Mesendoderm (in vitro differentiated cells): ENCODE measurements around the gene TMEM92.

Experiments
- DNase-seq: peaks from one replicate; pipeline ENCODE4 v3.0.0; 2013
- H2AK5ac ChIP-seq: 2 replicates; pipeline ENCODE4 v1.6.1; 2013; ENCODE audit warnings: low read length, inconsistent platforms
- H2BK120ac ChIP-seq: 2 replicates; pipeline ENCODE4 v1.6.1; 2013; ENCODE audit warnings: low read depth, mild to moderate bottlenecking, low read length, moderate library complexity, mixed read lengths
- H2BK15ac ChIP-seq: replicated peaks from 2 replicates; pipeline ENCODE4 v1.6.1; 2013; ENCODE audit warnings: low read depth, mild to moderate bottlenecking, moderate library complexity
- H2BK5ac ChIP-seq: 2 replicates; pipeline ENCODE4 v1.6.1; 2013; ENCODE audit warnings: low read length, inconsistent platforms
- H3K18ac ChIP-seq: 2 replicates; pipeline ENCODE4 v1.6.1; 2013; ENCODE audit warnings: mild to moderate bottlenecking, low read length, mixed read lengths
- H3K23ac ChIP-seq: one replicate; pipeline ENCODE4 v1.6.1; 2013; ENCODE audit warnings: low read length
- H3K27ac ChIP-seq: 2 replicates; pipeline ENCODE4 v1.5.1; 2013; ENCODE audit warnings: low read depth, mild to moderate bottlenecking, inconsistent platforms, low read length, moderate library complexity
- H3K27me3 ChIP-seq: 2 replicates; pipeline ENCODE4 v1.6.1; 2013; ENCODE audit warnings: low read length, control low read depth, mild to moderate bottlenecking, inconsistent platforms; ENCODE audit not compliant: insufficient read depth, poor library complexity
- H3K36me3 ChIP-seq: 2 replicates; pipeline ENCODE4 v1.6.1; 2013; ENCODE audit warnings: low read length, inconsistent platforms; ENCODE audit not compliant: control insufficient read depth, insufficient read depth
- H3K4ac ChIP-seq: one replicate; pipeline ENCODE4 v1.6.1; 2013; ENCODE audit warnings: low read depth, mild to moderate bottlenecking, low read length, moderate library complexity
- H3K4me1 ChIP-seq: 2 replicates; pipeline ENCODE4 v1.6.1; 2013; ENCODE audit warnings: low read depth, low read length, inconsistent platforms; ENCODE audit not compliant: control insufficient read depth
- H3K4me2 ChIP-seq: 2 replicates; pipeline ENCODE4 v1.6.1; 2013; ENCODE audit warnings: low read length
- H3K4me3 ChIP-seq: 2 replicates; pipeline ENCODE4 v1.5.1; 2013; ENCODE audit warnings: mild to moderate bottlenecking, low read length
- H3K56ac ChIP-seq: one replicate; pipeline ENCODE4 v1.6.1; 2013; ENCODE audit warnings: low read length
- H3K79me1 ChIP-seq: 2 replicates; pipeline ENCODE4 v1.6.1; 2013; ENCODE audit warnings: low read length, inconsistent platforms
- H3K79me2 ChIP-seq: 2 replicates; pipeline ENCODE4 v1.6.1; 2013; ENCODE audit warnings: mild to moderate bottlenecking, low read length; ENCODE audit not compliant: control insufficient read depth, insufficient read depth
- H3K9ac ChIP-seq: 2 replicates; pipeline ENCODE4 v1.6.1; 2013; ENCODE audit warnings: low read length, inconsistent platforms
- H4K5ac ChIP-seq: one replicate; pipeline ENCODE4 v1.6.1; 2013; ENCODE audit warnings: low read length
- H4K8ac ChIP-seq: one replicate; pipeline ENCODE4 v1.6.1; 2013; ENCODE audit warnings: low read depth, mild to moderate bottlenecking, control low read depth, low read length, moderate library complexity
- WGBS: extraction: QIAGEN DNeasy Blood & Tissue Kit; methylation state at CpG from one replicate; pipeline ENCODE4 v1.1.7; 2013; ENCODE audit warnings: low lambda C conversion rate, missing lambda C conversion rate; ENCODE audit not compliant: insufficient coverage; ENCODE audit errors: extremely low coverage; 5-methylcytosine and 5-hydroxymethylcytosine counted together

The TMEM92 gene

DNA sequence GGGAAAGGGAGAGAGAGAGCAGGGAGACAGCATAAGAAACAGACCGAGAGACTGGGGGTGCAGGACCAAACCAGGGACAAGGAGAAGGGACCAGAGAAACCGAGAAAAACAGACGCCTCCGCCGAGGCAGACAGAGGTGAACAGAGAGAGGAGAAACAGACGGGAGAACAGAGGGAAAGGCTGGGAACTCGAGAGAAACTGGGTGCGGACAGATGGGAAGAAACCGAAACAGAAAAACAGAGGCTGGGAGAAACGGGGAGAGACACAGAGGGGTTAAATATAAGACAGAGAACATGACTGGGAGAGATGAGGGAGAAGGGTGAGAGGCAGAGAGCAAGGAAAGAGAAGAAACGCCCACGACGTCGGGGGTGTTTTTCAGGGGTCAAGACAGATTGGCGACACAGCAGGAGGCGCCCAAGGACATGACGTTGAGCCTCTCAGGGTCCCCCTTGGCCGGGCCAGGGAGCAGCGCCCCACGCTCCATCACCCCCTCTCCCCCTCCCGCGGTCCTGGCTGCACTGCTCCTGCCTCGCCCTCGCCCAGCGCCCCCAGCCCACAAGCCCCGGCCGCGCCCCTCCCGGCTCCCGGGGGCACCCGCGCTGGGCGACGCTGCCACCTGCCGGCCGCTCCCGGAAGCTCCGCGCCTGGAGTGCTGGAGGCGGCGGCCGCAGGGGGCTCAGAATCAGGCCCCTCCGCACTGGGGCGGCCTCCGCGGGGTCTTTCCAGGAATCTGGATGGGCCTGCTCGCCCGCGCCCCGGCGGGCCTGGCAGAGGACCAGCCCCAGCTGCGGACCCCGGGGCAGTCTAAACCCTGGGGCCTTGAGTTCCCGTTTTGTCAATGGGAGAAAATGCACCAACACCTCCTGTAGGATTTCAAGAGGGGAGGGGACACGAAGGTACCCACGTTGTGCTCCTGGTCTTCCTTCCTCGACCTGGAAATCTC is 1.3 kb upstream of the TMEM92 start:
- no peak overlapping the region for H3K4me3 ChIP-seq
- H4K8ac ChIP-seq = peak overlapping the region; percentile 59
- peak overlapping the region; percentile 39 for H3K4ac ChIP-seq
- H3K9ac ChIP-seq = peak overlapping the region; percentile 55
- DNase-seq = peak; percentile 62
- no peak overlapping the region for H3K27ac ChIP-seq
- no peak overlapping the region for H3K23ac ChIP-seq
- H2AK5ac ChIP-seq = peak overlapping the region; percentile 85
- no peaks in the 10 kb centered on the region for H3K27me3 ChIP-seq
- H3K79me1 ChIP-seq = no peaks in the 10 kb centered on the region
- no peak overlapping the region for H2BK120ac ChIP-seq
- no peak overlapping the region for H2BK15ac ChIP-seq
- H4K5ac ChIP-seq = no peak overlapping the region
- H3K56ac ChIP-seq = peak overlapping the region; percentile 78
- H3K4me1 ChIP-seq = peaks cover 16% of the 10 kb centered on the region
- no peaks in the 10 kb centered on the region for H3K79me2 ChIP-seq
- WGBS = no CpG with 5 or more reads among the region's 57 CpGs
- peak overlapping the region; percentile 56 for H3K18ac ChIP-seq
- peak overlapping the region; percentile 38 for H3K4me2 ChIP-seq
- H3K36me3 ChIP-seq = no peaks in the 10 kb centered on the region
- no peak overlapping the region for H2BK5ac ChIP-seq

GRCh38 chr17:50273654-50274040 is 619 bp upstream of the TMEM92 start:
- peak overlapping the region; percentile 39 for H3K4ac ChIP-seq
- H2BK15ac ChIP-seq = no peak overlapping the region
- H3K4me2 ChIP-seq = peak overlapping the region; percentile 38
- peak overlapping the region; percentile 78 for H3K56ac ChIP-seq
- no peaks in the 10 kb centered on the region for H3K36me3 ChIP-seq
- H3K27ac ChIP-seq = no peak overlapping the region
- no CpG with 5 or more reads among the region's 8 CpGs for WGBS
- H2AK5ac ChIP-seq = peak overlapping the region; percentile 85
- no peaks in the 10 kb centered on the region for H3K79me1 ChIP-seq
- H3K27me3 ChIP-seq = no peaks in the 10 kb centered on the region
- no peak overlapping the region for H3K4me3 ChIP-seq
- peaks cover 16% of the 10 kb centered on the region for H3K4me1 ChIP-seq
- no peak for DNase-seq
- no peak overlapping the region for H2BK120ac ChIP-seq
- peak overlapping the region; percentile 55 for H3K9ac ChIP-seq
- H3K23ac ChIP-seq = no peak overlapping the region
- H3K18ac ChIP-seq = no peak overlapping the region
- H4K5ac ChIP-seq = no peak overlapping the region
- H3K79me2 ChIP-seq = no peaks in the 10 kb centered on the region
- H4K8ac ChIP-seq = no peak overlapping the region
- no peak overlapping the region for H2BK5ac ChIP-seq

DNA sequence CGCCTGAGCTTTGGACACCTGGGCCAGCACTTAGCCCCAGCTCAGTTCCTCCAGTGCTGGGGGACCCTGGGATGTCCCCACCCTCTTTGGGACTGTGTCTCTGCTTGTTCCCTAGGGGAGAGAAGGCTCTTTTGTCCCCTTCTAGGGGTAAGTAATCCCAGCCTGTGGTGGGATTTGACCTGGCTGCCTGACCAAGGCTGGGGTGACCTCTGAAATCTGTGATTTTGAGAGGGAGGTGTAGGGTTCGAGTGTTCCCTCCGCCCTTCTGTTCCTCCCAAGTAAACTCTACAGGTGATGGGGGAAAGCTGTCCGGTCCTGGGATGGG is 593 bp downstream of the TMEM92 start:
- Histone ChIP-seq H2BK5ac (no peak overlapping the region), H3K4me3 (no peak overlapping the region), H3K27ac (no peak overlapping the region), H3K79me2 (no peaks in the 10 kb centered on the region), H4K5ac (no peak overlapping the region), H3K27me3 (no peaks in the 10 kb centered on the region), H3K79me1 (no peaks in the 10 kb centered on the region), H2AK5ac (peak overlapping the region; percentile 98), H4K8ac (no peak overlapping the region), H3K4me1 (peaks cover 21% of the 10 kb centered on the region), H3K23ac (no peak overlapping the region), H2BK120ac (no peak overlapping the region), H2BK15ac (no peak overlapping the region), H3K9ac (peak overlapping the region; percentile 79), H3K36me3 (no peaks in the 10 kb centered on the region), H3K4ac (no peak overlapping the region), H3K4me2 (peak overlapping the region; percentile 77), H3K18ac (no peak overlapping the region), H3K56ac (peak overlapping the region; percentile 92)
- DNase-seq = no peak
- WGBS = no CpG with 5 or more reads among the region's 4 CpGs

- no peaks in the 10 kb centered on the region for H3K27me3 ChIP-seq
Observed at GRCh38 chr17:50275279-50275678, 1.0 kb downstream of the TMEM92 start.

GRCh38 chr17:50276588-50277356 is 2.5 kb downstream of the TMEM92 start:
- Histone ChIP-seq H3K79me2 (no peaks in the 10 kb centered on the region), H3K56ac (no peak overlapping the region), H3K23ac (no peak overlapping the region), H3K4me1 (peaks cover 24% of the 10 kb centered on the region), H3K18ac (no peak overlapping the region), H3K4ac (no peak overlapping the region), H3K27ac (no peak overlapping the region), H3K4me3 (no peak overlapping the region), H2AK5ac (no peak overlapping the region), H4K5ac (no peak overlapping the region), H3K27me3 (no peaks in the 10 kb centered on the region), H2BK15ac (no peak overlapping the region), H3K4me2 (no peak overlapping the region), H3K36me3 (no peaks in the 10 kb centered on the region), H2BK5ac (no peak overlapping the region), H3K79me1 (no peaks in the 10 kb centered on the region), H4K8ac (no peak overlapping the region), H2BK120ac (no peak overlapping the region), H3K9ac (no peak overlapping the region)
- no CpG with 5 or more reads among the region's 8 CpGs for WGBS
- no peak for DNase-seq

More at GRCh38 chr17:50275279-50275678, 1.0 kb downstream of the TMEM92 start:
- H3K9ac ChIP-seq = peak overlapping the region; percentile 79
- H4K5ac ChIP-seq = no peak overlapping the region
- DNase-seq = no peak
- peak overlapping the region; percentile 98 for H2AK5ac ChIP-seq
- H3K56ac ChIP-seq = peak overlapping the region; percentile 92
- H3K23ac ChIP-seq = no peak overlapping the region
- peaks cover 24% of the 10 kb centered on the region for H3K4me1 ChIP-seq
- H2BK120ac ChIP-seq = no peak overlapping the region
- no peak overlapping the region for H3K4me3 ChIP-seq
- H3K27ac ChIP-seq = no peak overlapping the region
- H3K4ac ChIP-seq = no peak overlapping the region
- H3K79me2 ChIP-seq = no peaks in the 10 kb centered on the region
- no peak overlapping the region for H3K18ac ChIP-seq
- H3K4me2 ChIP-seq = peak overlapping the region; percentile 77
- H4K8ac ChIP-seq = no peak overlapping the region
- no peak overlapping the region for H2BK15ac ChIP-seq
- no peak overlapping the region for H2BK5ac ChIP-seq
- no CpG with 5 or more reads among the region's 7 CpGs for WGBS
- no peaks in the 10 kb centered on the region for H3K79me1 ChIP-seq
- H3K36me3 ChIP-seq = no peaks in the 10 kb centered on the region
